Ovary (tissue), 9 donors: ENCODE data around the gene SLFN14. TPM values are rescaled to one million over a fixed set of nuclear protein-coding genes. Genes with fewer than 3 reads are reported as not detected.

Experiments used
- DNase-seq, 5 donors: peaks; one replicate each; pipeline ENCODE4 v3.0.0-alpha.2; 2019 to 2020
- H3K27ac ChIP-seq, 2 donors: fragments of 200-600 bp; one replicate each; pipeline versions ENCODE4 v1.5.1 to v1.8.0; 2019 to 2022
- H3K27me3 ChIP-seq: fragments of 200-600 bp; one replicate; pipeline ENCODE4 v1.8.0; 2022
- H3K36me3 ChIP-seq: fragments of 200-600 bp; sonication (generic); one replicate; pipeline ENCODE4 v1.5.1; 2019
- H3K4me1 ChIP-seq: one replicate; pipeline ENCODE4 v1.8.1; 2013; ENCODE audit warnings: mild to moderate bottlenecking, moderate library complexity; ENCODE audit not compliant: insufficient read depth
- H3K4me3 ChIP-seq: fragments of 200-600 bp; sonication (generic); one replicate; pipeline ENCODE4 v1.5.1; 2017
- H3K9me3 ChIP-seq, 2 donors: fragments of 200-600 bp in 1 of 2; sonication (generic) in 1 of 2; one replicate each; pipeline versions ENCODE4 v1.5.1 to v1.8.1; 2013 to 2019; ENCODE audit warnings: mild to moderate bottlenecking in 1 of 2, moderate library complexity in 1 of 2
- CTCF ChIP-seq, 3 donors: fragments of 450-650 bp in 2 of 3; fragments of 200-600 bp in 1 of 3; IDR thresholded peaks; one replicate each; pipeline versions ENCODE4 v1.5.1 to v1.8.0; 2016 to 2022; ENCODE audit warnings: antibody characterized with exemption in 3 of 3, mild to moderate bottlenecking in 1 of 3
- EP300 ChIP-seq: sonication (generic); formaldehyde crosslinking; IDR thresholded peaks from one replicate; pipeline ENCODE4 v1.6.1; 2017; ENCODE audit warnings: antibody characterized with exemption
- POLR2A ChIP-seq: fragments of 450-650 bp; IDR thresholded peaks from one replicate; pipeline ENCODE4 v1.6.1; 2017; ENCODE audit warnings: antibody characterized with exemption, mild to moderate bottlenecking, moderate library complexity
- WGBS, 3 donors: extraction: QIAGEN DNeasy Blood & Tissue Kit in 1 of 3; methylation state at CpG; one replicate each; pipeline versions ENCODE4 v1.1.5 to v1.1.7; 2013 to 2017; 5-methylcytosine and 5-hydroxymethylcytosine counted together
- intact Hi-C, 4 donors: fragments of 100-400 bp; cut with DNase I; formaldehyde crosslinking; loops; one replicate each; pipeline versions ENCODE4 v1.11.0 to v1.15.1; 2022 to 2023
- polyA plus RNA-seq, 2 donors: library from polyadenylated mRNA; stranded (reverse); fragments of 200-250 nt in 1 of 2; fragments of 350-450 nt in 1 of 2; fragmentation: Illumina TruSeq in 1 of 2; extraction: RNeasy Lipid Tissue Mini Kit (QIAGEN cat#74804) in 1 of 2; gene quantifications; one replicate each; pipeline ENCODE4 v1.2.3, GENCODE V29; 2013 to 2014
- small RNA-seq: library from RNA; depleted of rRNA; stranded (forward); fragments of <200 nt; gene quantifications from one replicate; pipeline ENCODE3, GENCODE V24; 2016
- total RNA-seq, 7 donors: library from RNA; depleted of rRNA in 2 of 7; stranded (reverse); fragments of >200 nt in 2 of 7; fragmentation: NEBNext Ultra II Directional in 3 of 7; extraction: Animal tissue kit (Norgen Biotek cat#: 25700) in 3 of 7; gene quantifications; one replicate each; pipeline versions ENCODE4 v1.1.0 to v1.2.4, GENCODE V29; 2016 to 2023
- donor health status: DM: no; HTN: no; CAD: no; lungs with moderate emphysema.
- donor health status: DM: no; HTN: no; CAD: no.
- donor health status: Bipolar disorder and iron deficiency.
- donor health status: DM: yes; HTN: yes; CAD: no.
- donor health status: DM: no; HTN: no; CAD: no.
- donor health status: DM: yes; HTN: yes; CAD: no.

Gene SLFN14
- total and polyA plus RNA-seq, 9 donors: not detected

- Histone ChIP-seq H3K27me3 (no peaks in the 10 kb centered on the region), H3K4me1 (no peaks in the 10 kb centered on the region), H3K9me3 (no peaks in the 10 kb centered on the region), H3K36me3 (no peaks in the 10 kb centered on the region), H3K27ac (no peak overlapping the region), H3K4me3 (no peak overlapping the region)
- no peak for DNase-seq
- 47 to 63% (median 54%) methylated on average over 21 of the region's 21 CpGs for WGBS, 3 donors
- no peak for TF ChIP-seq POLR2A
- no peak for TF ChIP-seq CTCF (IDR thresholded peaks at IDR 0.05)
- no peak for TF ChIP-seq EP300
- intact Hi-C loops: no loop called here
Observed at GRCh38 chr17:35515027-35515426, 45.6 kb downstream of the SLFN14 start.

- Histone ChIP-seq H3K4me1 (no peaks in the 10 kb centered on the region), H3K4me3 (no peak overlapping the region), H3K27ac (no peak overlapping the region), H3K36me3 (no peaks in the 10 kb centered on the region), H3K9me3 (no peaks in the 10 kb centered on the region), H3K27me3 (no peaks in the 10 kb centered on the region)
- TF ChIP-seq EP300: no peak
- no peak for TF ChIP-seq POLR2A
- no peak for TF ChIP-seq CTCF (IDR thresholded peaks at IDR 0.05)
- no peak for DNase-seq
- WGBS, 3 donors: 32 to 38% (median 32%) methylated on average over 2 of the region's 2 CpGs
- intact Hi-C loops: no loop called here
Observed at GRCh38 chr17:35514564-35514963, 46.1 kb downstream of the SLFN14 start.

Small RNAs within 50 kb of the gene (small RNA-seq; reads per million reads assigned to genes)
- gene AC004134.1: not detected
- not detected for gene AC015911.1
- 84.1 reads per million, percentile 91 among the genes with 10 or more reads in this experiment for gene SNORD7

Other genes with a start within 250 kb of the SLFN14 start
- gene SLFN11, start 187.2 kb downstream of the SLFN14 start, total RNA-seq: 10 to 100 TPM; 27.7 to 75.0 (median 42.7) TPM
- 10 to 100 TPM in 1 of 2 donors, 1 to 10 TPM in 1; 9.6 to 36.0 TPM for gene SLFN11, start 187.2 kb downstream of the SLFN14 start, polyA plus RNA-seq
- gene SLFN12, start 128.3 kb downstream of the SLFN14 start, total RNA-seq: 10 to 100 TPM in 2 of 7 donors, 1 to 10 TPM in 5; 7.0 to 11.3 (median 7.8) TPM
- 10 to 100 TPM in 1 of 2 donors, 1 to 10 TPM in 1; 4.4 to 10.3 TPM for gene SLFN12, start 128.3 kb downstream of the SLFN14 start, polyA plus RNA-seq
- gene SLFN13, start 112.1 kb downstream of the SLFN14 start, total RNA-seq: 10 to 100 TPM in 5 of 7 donors, 1 to 10 TPM in 2; 1.7 to 20.6 (median 14.4) TPM
- 1 to 10 TPM in 1 of 2 donors, under 1 TPM in 1; 0.99 to 6.4 TPM for gene SLFN13, start 112.1 kb downstream of the SLFN14 start, polyA plus RNA-seq
- gene SLFN12L, start 23.1 kb downstream of the SLFN14 start, total RNA-seq: 1 to 10 TPM in 2 of 7 donors, under 1 TPM in 5; 0.23 to 1.2 (median 0.79) TPM
- 1 to 10 TPM in 1 of 2 donors, under 1 TPM in 1; 0.53 to 1.2 TPM for gene SLFN12L, start 23.1 kb downstream of the SLFN14 start, polyA plus RNA-seq
- 1 to 10 TPM; 4.0 to 9.3 (median 6.5) TPM for gene PEX12, start 17.8 kb upstream of the SLFN14 start, total RNA-seq
- gene PEX12, start 17.8 kb upstream of the SLFN14 start, polyA plus RNA-seq: 1 to 10 TPM; 6.2 to 9.8 TPM
- gene AP2B1, start 26.5 kb upstream of the SLFN14 start, total RNA-seq: 100 to 1,000 TPM in 5 of 7 donors, 10 to 100 TPM in 2; 48.3 to 170 (median 139) TPM
- gene AP2B1, start 26.5 kb upstream of the SLFN14 start, polyA plus RNA-seq: 100 to 1,000 TPM in 1 of 2 donors, 10 to 100 TPM in 1; 42.6 to 164 TPM
- 10 to 100 TPM in 1 of 7 donors, 1 to 10 TPM in 6; 5.1 to 14.8 (median 6.7) TPM for gene RASL10B, start 170.8 kb upstream of the SLFN14 start, total RNA-seq
- 1 to 10 TPM; 2.3 to 4.8 TPM for gene RASL10B, start 170.8 kb upstream of the SLFN14 start, polyA plus RNA-seq
- gene GAS2L2, start 192.4 kb upstream of the SLFN14 start, total RNA-seq: 1 to 10 TPM in 2 of 7 donors, under 1 TPM in 3, not detected in 2; 0.37 to 9.0 (median 0.62) TPM
- under 1 TPM in 1 of 2 donors, not detected in 1; 0.02 TPM for gene GAS2L2, start 192.4 kb upstream of the SLFN14 start, polyA plus RNA-seq
- gene C17orf50, start 200.1 kb upstream of the SLFN14 start, total RNA-seq: not detected
- gene C17orf50, start 200.1 kb upstream of the SLFN14 start, polyA plus RNA-seq: not detected
- gene MMP28, start 234.8 kb upstream of the SLFN14 start, total RNA-seq: 10 to 100 TPM in 1 of 7 donors, 1 to 10 TPM in 4, under 1 TPM in 2; 0.25 to 33.3 (median 3.3) TPM
- 1 to 10 TPM; 5.9 to 7.1 TPM for gene MMP28, start 234.8 kb upstream of the SLFN14 start, polyA plus RNA-seq
- 100 to 1,000 TPM in 5 of 7 donors, 10 to 100 TPM in 2; 30.2 to 162 (median 126) TPM for gene TAF15, start 248.7 kb upstream of the SLFN14 start, total RNA-seq
- gene TAF15, start 248.7 kb upstream of the SLFN14 start, polyA plus RNA-seq: 100 to 1,000 TPM in 1 of 2 donors, 10 to 100 TPM in 1; 88.9 to 223 TPM